RCC 7860 (cell line): ENCODE data around the gene SLC2A8.
A peak's percentile ranks its signal among the peaks of the same experiment; 100 is the strongest.

Experiments used
- DNase-seq: peaks from one replicate; pipeline ENCODE4 v3.0.0-alpha.2; 2015; ENCODE audit warnings: low spot score
- FAIRE-seq: peaks from 2 replicates; lab custom pipeline; 2012; peaks lifted over from hg19 to GRCh38; lab: Jason Lieb, UNC

Gene SLC2A8

GRCh38 chr9:127396808-127397645 lies at the start of gene SLC2A8:
SLC2A8 (plus strand) TSS chr9:127397169; CDS start chr9:127397231, 62 bp downstream.
- FAIRE-seq (peak; percentile 98), DNase-seq (peak; percentile 100)

- DNase-seq (no peak), FAIRE-seq (no peak)
Observed at GRCh38 chr9:127347831-127348776, 48.9 kb upstream of the SLC2A8 start.

- no peak for DNase-seq
- FAIRE-seq: no peak
Observed at GRCh38 chr9:127349483-127350113, 47.4 kb upstream of the SLC2A8 start.

GRCh38 chr9:127351182-127352166 lies 45.5 kb upstream of the SLC2A8 start:
- DNase-seq: no peak
- no peak for FAIRE-seq

GRCh38 chr9:127353882-127354281 lies 43.1 kb upstream of the SLC2A8 start:
- FAIRE-seq: no peak
- no peak for DNase-seq

- DNase-seq (no peak), FAIRE-seq (no peak)
Observed at GRCh38 chr9:127356906-127357305, 40.1 kb upstream of the SLC2A8 start.

- FAIRE-seq (no peak), DNase-seq (no peak)
Observed at GRCh38 chr9:127358023-127358535, 38.9 kb upstream of the SLC2A8 start.

GRCh38 chr9:127358770-127359169 lies 38.2 kb upstream of the SLC2A8 start:
- FAIRE-seq: no peak
- DNase-seq: no peak

- FAIRE-seq (no peak), DNase-seq (no peak)
Observed at GRCh38 chr9:127360250-127360649, 36.7 kb upstream of the SLC2A8 start.

GRCh38 chr9:127360829-127361228 lies 36.1 kb upstream of the SLC2A8 start:
- FAIRE-seq: no peak

GRCh38 chr9:127361561-127361960 lies 35.4 kb upstream of the SLC2A8 start:
- DNase-seq (no peak), FAIRE-seq (no peak)

More at GRCh38 chr9:127360829-127361228, 36.1 kb upstream of the SLC2A8 start:
- DNase-seq: no peak

- FAIRE-seq (no peak), DNase-seq (no peak)
Observed at GRCh38 chr9:127362829-127363228, 34.1 kb upstream of the SLC2A8 start.

GRCh38 chr9:127365461-127365860 lies 31.5 kb upstream of the SLC2A8 start:
- no peak for DNase-seq
- FAIRE-seq: no peak

- no peak for FAIRE-seq
Observed at GRCh38 chr9:127366594-127366993, 30.4 kb upstream of the SLC2A8 start.

GRCh38 chr9:127368852-127369402 lies 28.0 kb upstream of the SLC2A8 start:
- FAIRE-seq: no peak

More at GRCh38 chr9:127366594-127366993, 30.4 kb upstream of the SLC2A8 start:
- no peak for DNase-seq

GRCh38 chr9:127369428-127369827 lies 27.5 kb upstream of the SLC2A8 start:
- FAIRE-seq (no peak), DNase-seq (no peak)

More at GRCh38 chr9:127368852-127369402, 28.0 kb upstream of the SLC2A8 start:
- no peak for DNase-seq

- FAIRE-seq (no peak), DNase-seq (no peak)
Observed at GRCh38 chr9:127370147-127370579, 26.8 kb upstream of the SLC2A8 start.

- DNase-seq: no peak
- no peak for FAIRE-seq
Observed at GRCh38 chr9:127370672-127371648, 26.0 kb upstream of the SLC2A8 start.
